HG02885 (cell line): Measurements from ENCODE around the gene RFPL3.
A peak's percentile ranks its signal among the peaks of the same experiment; 100 is the strongest.

Source experiments
- ATAC-seq: cut with Tn5 transposase; IDR thresholded peaks from one replicate; pipeline ENCODE4 v1.9.1; 2021; ENCODE audit warnings: mild to moderate bottlenecking; ENCODE audit not compliant: unreplicated experiment, poor library complexity

RFPL3 gene

GRCh38 chr22:32407312-32407711 is 49.6 kb downstream of the RFPL3 start:
- ATAC-seq: peak; percentile 51

DNA sequence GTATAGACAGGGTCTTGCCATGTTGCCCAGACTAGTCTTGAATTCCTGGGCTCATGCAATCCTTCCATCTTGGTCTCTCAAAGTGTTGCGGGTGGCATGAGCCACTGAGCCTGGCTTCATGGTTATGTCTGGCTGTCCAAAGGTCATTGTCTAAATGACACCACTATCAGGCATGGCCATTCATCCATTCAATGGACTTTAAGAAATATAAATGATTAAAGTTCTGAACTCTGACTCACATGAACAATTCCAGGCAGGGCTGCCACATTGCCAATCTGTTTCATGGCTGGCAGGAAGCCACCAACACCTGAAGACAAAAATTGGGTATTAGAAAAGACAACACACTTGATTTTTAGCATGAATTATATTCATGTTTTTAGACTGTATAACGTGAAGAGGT is 50.3 kb downstream of the RFPL3 start:
- ATAC-seq: no peak

- no peak for ATAC-seq
Observed at GRCh38 chr22:32409977-32410376, 52.3 kb downstream of the RFPL3 start.

GRCh38 chr22:32410459-32410858 is 52.8 kb downstream of the RFPL3 start:
- ATAC-seq: no peak
